ENCODE results near the gene NTN5.
A peak's percentile ranks its signal among the peaks of the same experiment; 100 is the strongest.
"Not testable (repeated sequence)": the region's sequence is repeated elsewhere in the genome, so short reads cannot be mapped to it uniquely, and the experiment has no call there.

Gene NTN5

GRCh38 chr19:48718711-48719231 is 46.0 kb upstream of the NTN5 start:
- Histone ChIP-seq H3K27me3 (no peaks in the 10 kb centered on the region), H3K36me3 (no peaks in the 10 kb centered on the region), H3K9me3 (no peaks in the 10 kb centered on the region), H3K4me1 (peaks cover 3% of the 10 kb centered on the region), H3K4me3 (ENCODE audit: low read depth, low read length) (no peak overlapping the region)
- no peak for DNase-seq
- no peak for TF ChIP-seq CTCF (IDR thresholded peaks at IDR 0.05; ENCODE audit: low read depth, low read length)

- H3K9me3 ChIP-seq = not testable (repeated sequence)
These were observed 45.3 kb upstream of the NTN5 start for GRCh38 chr19:48718106-48718505.

GRCh38 chr19:48716562-48717291 is 43.9 kb upstream of the NTN5 start:
- H3K9me3 ChIP-seq = no peaks in the 10 kb centered on the region
- peak; percentile 92 for DNase-seq
- peak overlapping the region; percentile 43 for H3K4me3 ChIP-seq (ENCODE audit: low read depth, low read length)
- H3K36me3 ChIP-seq = no peaks in the 10 kb centered on the region
- no peak for TF ChIP-seq CTCF (IDR thresholded peaks at IDR 0.05; ENCODE audit: low read depth, low read length)
- H3K4me1 ChIP-seq = peaks cover 3% of the 10 kb centered on the region
- no peaks in the 10 kb centered on the region for H3K27me3 ChIP-seq

More at GRCh38 chr19:48718106-48718505, 45.3 kb upstream of the NTN5 start:
- H3K27me3 ChIP-seq; H3K36me3 ChIP-seq; H3K4me1 ChIP-seq; DNase-seq; H3K4me3 ChIP-seq (ENCODE audit: low read depth, low read length): not testable (repeated sequence)

- no peak for DNase-seq
- Histone ChIP-seq H3K4me3 (ENCODE audit: low read depth, low read length) (no peak overlapping the region), H3K27me3 (no peaks in the 10 kb centered on the region), H3K36me3 (no peaks in the 10 kb centered on the region), H3K4me1 (peaks cover 3% of the 10 kb centered on the region), H3K9me3 (no peaks in the 10 kb centered on the region)
- no peak for TF ChIP-seq CTCF (IDR thresholded peaks at IDR 0.05; ENCODE audit: low read depth, low read length)
These were observed 42.9 kb upstream of the NTN5 start for GRCh38 chr19:48715681-48716171.

- no peaks in the 10 kb centered on the region for H3K9me3 ChIP-seq
- peaks cover 3% of the 10 kb centered on the region; the same call in 1 of the 2 replicates for H3K4me1 ChIP-seq
- H3K27me3 ChIP-seq = no peaks in the 10 kb centered on the region
- no peak for TF ChIP-seq CTCF (IDR thresholded peaks at IDR 0.05; ENCODE audit: low read depth, low read length)
- no peak for DNase-seq
- peak overlapping the region; percentile 49 for H3K4me3 ChIP-seq (ENCODE audit: low read depth, low read length)
- H3K36me3 ChIP-seq = no peaks in the 10 kb centered on the region
These were observed 42.2 kb upstream of the NTN5 start for GRCh38 chr19:48714759-48715675.

All from BE2C (cell line).